ENCODE data around the gene PDCL3. TPM values are rescaled to one million over a fixed set of nuclear protein-coding genes. Genes with fewer than 3 reads are reported as not detected.

Gene PDCL3
- total and polyA plus RNA-seq, 2 experiments from 2014 or later = 28.1 to 72.4 TPM

DNA sequence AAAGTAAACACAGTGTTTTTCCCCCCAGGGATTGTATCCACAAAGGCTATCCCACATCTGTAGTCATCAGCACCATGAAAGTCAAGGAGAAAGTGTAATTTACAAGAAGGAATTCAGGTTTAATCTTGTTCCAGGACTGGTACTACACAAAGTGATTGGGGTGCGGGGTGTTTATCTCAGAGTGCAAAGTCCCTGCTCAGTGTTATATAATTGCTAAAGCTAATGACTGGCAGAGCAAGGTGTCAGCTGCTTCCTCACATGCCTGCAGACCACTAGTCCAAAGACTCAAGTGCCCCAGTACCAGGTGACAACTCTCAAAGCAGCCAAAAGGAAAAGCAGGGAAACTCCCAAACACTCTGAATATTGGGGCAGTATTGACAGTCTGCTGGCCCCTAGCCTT, 40.4 kb upstream of the PDCL3 start:
- H3K79me2 ChIP-seq (replicated peaks; ENCODE audit: insufficient read depth) = no peaks in the 10 kb centered on the region
- DNase-seq (ENCODE audit: low spot score) (no peak), ATAC-seq (no peak)
- no peaks in the 10 kb centered on the region for H3F3A ChIP-seq (replicated peaks; ENCODE audit: low read depth)
- H3K4me1 Mint-ChIP-seq = no peaks in the 10 kb centered on the region
- H3K9me2 ChIP-seq (ENCODE audit: insufficient read depth) = peaks cover 3% of the 10 kb centered on the region
- H3K27ac ChIP-seq (ENCODE audit: low read depth) = no peak overlapping the region
- no peak overlapping the region for H2AFZ ChIP-seq
- H3K4me3 ChIP-seq = no peak overlapping the region
- H3K4me1 ChIP-seq (ENCODE audit: insufficient read depth) = 0 out of 2 replicates have a peak, but pooled peaks cover 6% of the 10 kb centered on the region
- no peaks in the 10 kb centered on the region for H3K27me3 ChIP-seq (ENCODE audit: insufficient read depth)
- no peaks in the 10 kb centered on the region for H3K36me3 ChIP-seq (ENCODE audit: insufficient read depth)
- no peak overlapping the region for H3K27ac Mint-ChIP-seq
- H3K27me3 Mint-ChIP-seq (ENCODE audit: insufficient read depth, low read depth, poor library complexity) = peaks cover 4% of the 10 kb centered on the region
- H3K9me3 Mint-ChIP-seq = peaks cover 3% of the 10 kb centered on the region; the same call in 1 of the 3 replicates
- H3K4me3 Mint-ChIP-seq = no peak overlapping the region
- peaks cover 3% of the 10 kb centered on the region; the same call in 1 of the 3 replicates for H3K36me3 Mint-ChIP-seq (ENCODE audit: low read depth)
- no peaks in the 10 kb centered on the region for H4K20me1 ChIP-seq (replicated peaks; ENCODE audit: insufficient read depth)
- no peak for TF ChIP-seq STAT1 (IDR thresholded peaks at IDR 0.05; ENCODE audit: unreplicated experiment)
- no peak overlapping the region for H3K4me2 ChIP-seq

DNA sequence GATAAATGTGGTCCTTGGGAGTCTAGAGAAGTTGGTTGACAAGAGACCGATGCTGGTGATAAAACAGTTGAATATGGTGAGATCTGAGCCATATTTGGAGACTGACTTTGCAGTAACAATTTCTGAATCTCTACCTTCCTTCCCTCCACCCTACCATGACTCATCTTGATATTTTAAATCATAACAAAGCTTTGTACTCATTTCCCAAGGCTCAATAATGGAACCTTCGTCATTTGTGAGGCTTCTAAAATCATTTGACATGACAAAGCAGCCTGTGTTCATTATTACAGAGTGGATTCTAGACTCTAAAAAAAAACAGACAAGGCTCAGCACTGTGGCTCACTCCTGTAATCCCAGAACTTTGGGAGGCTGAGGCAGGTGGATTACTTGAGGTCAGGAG, 38.5 kb upstream of the PDCL3 start:
- H4K20me1 ChIP-seq (replicated peaks; ENCODE audit: insufficient read depth) = no peaks in the 10 kb centered on the region
- Mint-ChIP-seq H3K27me3 (ENCODE audit: insufficient read depth, low read depth, poor library complexity) (peaks cover 4% of the 10 kb centered on the region), H3K4me3 (no peak overlapping the region), H3K9me3 (0 out of 3 replicates have a peak, but pooled peaks cover 3% of the 10 kb centered on the region), H3K36me3 (ENCODE audit: low read depth) (peaks cover 3% of the 10 kb centered on the region; the same call in 1 of the 3 replicates), H3K27ac (no peak overlapping the region), H3K4me1 (no peaks in the 10 kb centered on the region)
- no peaks in the 10 kb centered on the region for H3K79me2 ChIP-seq (replicated peaks; ENCODE audit: insufficient read depth)
- H3K4me2 ChIP-seq = no peak overlapping the region
- H2AFZ ChIP-seq = no peak overlapping the region
- no peaks in the 10 kb centered on the region for H3F3A ChIP-seq (replicated peaks; ENCODE audit: low read depth)
- 0 out of 2 replicates have a peak, but pooled peaks cover 6% of the 10 kb centered on the region for H3K4me1 ChIP-seq (ENCODE audit: insufficient read depth)
- no peak for ATAC-seq
- H3K4me3 ChIP-seq = no peak overlapping the region
- no peaks in the 10 kb centered on the region for H3K27me3 ChIP-seq (ENCODE audit: insufficient read depth)
- H3K36me3 ChIP-seq (ENCODE audit: insufficient read depth) = no peaks in the 10 kb centered on the region
- no peak for DNase-seq (ENCODE audit: low spot score)
- no peak overlapping the region for H3K27ac ChIP-seq (ENCODE audit: low read depth)
- peaks cover 3% of the 10 kb centered on the region for H3K9me2 ChIP-seq (ENCODE audit: insufficient read depth)
- TF ChIP-seq STAT1 (IDR thresholded peaks at IDR 0.05; ENCODE audit: unreplicated experiment) = no peak
- TF ChIP-seq ZNF114 (CRISPR knock-in tag; IDR thresholded peaks at IDR 0.05) = no peak
- no peak for TF ChIP-seq JUNB (IDR thresholded peaks at IDR 0.05; ENCODE audit: unreplicated experiment)
- TF ChIP-seq ZNF462 (CRISPR knock-in tag; IDR thresholded peaks at IDR 0.05) = no peak
- TF ChIP-seq NANOG (IDR thresholded peaks at IDR 0.05; ENCODE audit: borderline replicate concordance) = no peak
- TF ChIP-seq, protein P1, sequence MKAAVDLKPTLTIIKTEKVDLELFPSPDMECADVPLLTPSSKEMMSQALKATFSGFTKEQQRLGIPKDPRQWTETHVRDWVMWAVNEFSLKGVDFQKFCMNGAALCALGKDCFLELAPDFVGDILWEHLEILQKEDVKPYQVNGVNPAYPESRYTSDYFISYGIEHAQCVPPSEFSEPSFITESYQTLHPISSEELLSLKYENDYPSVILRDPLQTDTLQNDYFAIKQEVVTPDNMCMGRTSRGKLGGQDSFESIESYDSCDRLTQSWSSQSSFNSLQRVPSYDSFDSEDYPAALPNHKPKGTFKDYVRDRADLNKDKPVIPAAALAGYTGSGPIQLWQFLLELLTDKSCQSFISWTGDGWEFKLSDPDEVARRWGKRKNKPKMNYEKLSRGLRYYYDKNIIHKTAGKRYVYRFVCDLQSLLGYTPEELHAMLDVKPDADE (IDR thresholded peaks at IDR 0.05) = no peak
- no peak for TF ChIP-seq EZH2 (IDR thresholded peaks at IDR 0.05; ENCODE audit: low read depth, unreplicated experiment)
- TF ChIP-seq EZH2phosphoT487 (IDR thresholded peaks at IDR 0.05; ENCODE audit: unreplicated experiment) = no peak
- TF ChIP-seq, protein P2, sequence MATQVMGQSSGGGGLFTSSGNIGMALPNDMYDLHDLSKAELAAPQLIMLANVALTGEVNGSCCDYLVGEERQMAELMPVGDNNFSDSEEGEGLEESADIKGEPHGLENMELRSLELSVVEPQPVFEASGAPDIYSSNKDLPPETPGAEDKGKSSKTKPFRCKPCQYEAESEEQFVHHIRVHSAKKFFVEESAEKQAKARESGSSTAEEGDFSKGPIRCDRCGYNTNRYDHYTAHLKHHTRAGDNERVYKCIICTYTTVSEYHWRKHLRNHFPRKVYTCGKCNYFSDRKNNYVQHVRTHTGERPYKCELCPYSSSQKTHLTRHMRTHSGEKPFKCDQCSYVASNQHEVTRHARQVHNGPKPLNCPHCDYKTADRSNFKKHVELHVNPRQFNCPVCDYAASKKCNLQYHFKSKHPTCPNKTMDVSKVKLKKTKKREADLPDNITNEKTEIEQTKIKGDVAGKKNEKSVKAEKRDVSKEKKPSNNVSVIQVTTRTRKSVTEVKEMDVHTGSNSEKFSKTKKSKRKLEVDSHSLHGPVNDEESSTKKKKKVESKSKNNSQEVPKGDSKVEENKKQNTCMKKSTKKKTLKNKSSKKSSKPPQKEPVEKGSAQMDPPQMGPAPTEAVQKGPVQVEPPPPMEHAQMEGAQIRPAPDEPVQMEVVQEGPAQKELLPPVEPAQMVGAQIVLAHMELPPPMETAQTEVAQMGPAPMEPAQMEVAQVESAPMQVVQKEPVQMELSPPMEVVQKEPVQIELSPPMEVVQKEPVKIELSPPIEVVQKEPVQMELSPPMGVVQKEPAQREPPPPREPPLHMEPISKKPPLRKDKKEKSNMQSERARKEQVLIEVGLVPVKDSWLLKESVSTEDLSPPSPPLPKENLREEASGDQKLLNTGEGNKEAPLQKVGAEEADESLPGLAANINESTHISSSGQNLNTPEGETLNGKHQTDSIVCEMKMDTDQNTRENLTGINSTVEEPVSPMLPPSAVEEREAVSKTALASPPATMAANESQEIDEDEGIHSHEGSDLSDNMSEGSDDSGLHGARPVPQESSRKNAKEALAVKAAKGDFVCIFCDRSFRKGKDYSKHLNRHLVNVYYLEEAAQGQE (IDR thresholded peaks at IDR 0.05; ENCODE audit: unreplicated experiment) = no peak
- no peak for TF ChIP-seq ZNF331 (CRISPR knock-in tag; IDR thresholded peaks at IDR 0.05; ENCODE audit: low read depth)
- no peak for TF ChIP-seq POLR2AphosphoS5 (IDR thresholded peaks at IDR 0.05; ENCODE audit: low read depth)
